Breast epithelium (tissue), 4 donors: ENCODE measurements around the gene GTPBP1. TPM values are rescaled to one million over a fixed set of nuclear protein-coding genes. Genes with fewer than 3 reads are reported as not detected.

Source experiments
- DNase-seq, 2 donors: peaks; one replicate each; pipeline ENCODE4 v3.0.0-alpha.2; 2019; ENCODE audit warnings: low spot score in 2 of 2
- H3K27ac ChIP-seq, 2 donors: fragments of 200-600 bp; sonication (generic) in 1 of 2; one replicate each; pipeline ENCODE4 v1.5.1; 2016 to 2019; ENCODE audit warnings: mild to moderate bottlenecking in 1 of 2
- H3K27me3 ChIP-seq, 2 donors: fragments of 200-600 bp; sonication (generic) in 1 of 2; one replicate each; pipeline versions ENCODE4 v1.5.1 to v1.6.0; 2017 to 2019; ENCODE audit warnings: control low read depth in 1 of 2, mild to moderate bottlenecking in 1 of 2
- H3K36me3 ChIP-seq: fragments of 200-600 bp; one replicate; pipeline ENCODE4 v1.5.1; 2019
- H3K4me1 ChIP-seq, 2 donors: fragments of 200-600 bp; sonication (generic); one replicate each; pipeline ENCODE4 v1.5.1; 2016 to 2019; ENCODE audit warnings: control low read depth in 1 of 2
- H3K4me3 ChIP-seq, 3 donors: fragments of 200-600 bp; sonication (generic); 1 replicate in 2 of 3; 2 replicates in 1 of 3; pipeline ENCODE4 v1.5.1; 2016 to 2019; ENCODE audit warnings: mild to moderate bottlenecking in 3 of 3, moderate library complexity in 2 of 3
- H3K9me3 ChIP-seq, 2 donors: fragments of 200-600 bp; sonication (generic) in 1 of 2; one replicate each; pipeline ENCODE4 v1.5.1; 2016 to 2019; ENCODE audit warnings: control low read depth in 1 of 2
- CTCF ChIP-seq, 3 donors: fragments of 450-650 bp; IDR thresholded peaks; one replicate each; pipeline ENCODE4 v1.5.1; 2016 to 2017; ENCODE audit warnings: antibody characterized with exemption in 3 of 3, mild to moderate bottlenecking in 3 of 3, moderate library complexity in 3 of 3
- POLR2A ChIP-seq: fragments of 450-650 bp; IDR thresholded peaks from one replicate; pipeline ENCODE4 v1.6.1; 2016; ENCODE audit warnings: antibody characterized with exemption, mild to moderate bottlenecking, moderate library complexity
- POLR2AphosphoS5 ChIP-seq, 3 donors: sonication (generic); formaldehyde crosslinking; IDR thresholded peaks; one replicate each; pipeline ENCODE4 v1.6.1; 2017; ENCODE audit warnings: antibody characterized with exemption in 3 of 3
- intact Hi-C: fragments of 100-400 bp; cut with DNase I; formaldehyde crosslinking; loops from one replicate; pipeline ENCODE4 v1.15.1; 2023; ENCODE audit warnings: low total_unique reads
- total RNA-seq, 3 donors: library from RNA; depleted of rRNA; stranded (reverse); fragments of >200 nt; gene quantifications; one replicate each; pipeline ENCODE4 v1.1.0, GENCODE V29; 2016

GTPBP1 gene
- total RNA-seq, 3 donors from 2014 or later = 32.3 to 58.7 (median 56.9) TPM

GRCh38 chr22:38782402-38783094 lies 76.8 kb downstream of the GTPBP1 start:
- intact Hi-C loops = no loop called here
- no peak for DNase-seq
- Histone ChIP-seq H3K9me3 (no peaks in the 10 kb centered on the region), H3K36me3 (no peaks in the 10 kb centered on the region), H3K27ac (peak overlapping the region in 1 of 2 donors; percentile 48), H3K4me3 (no peak overlapping the region), H3K27me3 (no peaks in the 10 kb centered on the region), H3K4me1 (no peaks in the 10 kb centered on the region)
- no peak for TF ChIP-seq POLR2AphosphoS5 (IDR thresholded peaks at IDR 0.05)
- TF ChIP-seq CTCF (IDR thresholded peaks at IDR 0.05) = no peak
- no peak for TF ChIP-seq POLR2A

Other genes with a start within 250 kb of the GTPBP1 start
- gene KDELR3, start 237.8 kb upstream of the GTPBP1 start, total RNA-seq = 10 to 100 TPM in 2 of 3 donors, 1 to 10 TPM in 1; 8.9 to 18.0 (median 14.9) TPM
- 1,000 to 10,000 TPM in 1 of 3 donors, 100 to 1,000 TPM in 2; 586 to 1,018 (median 961) TPM for gene DDX17, start 199.6 kb upstream of the GTPBP1 start, total RNA-seq
- 1 to 10 TPM; 1.6 to 3.3 (median 2.9) TPM for gene DMC1, start 135.8 kb upstream of the GTPBP1 start, total RNA-seq
- 1 to 10 TPM in 2 of 3 donors, under 1 TPM in 1; 0.16 to 7.9 (median 6.3) TPM for gene FAM227A, start 49.6 kb upstream of the GTPBP1 start, total RNA-seq
- gene CBY1, start 49.3 kb upstream of the GTPBP1 start, total RNA-seq = 10 to 100 TPM; 18.1 to 21.1 (median 20.0) TPM
- gene TOMM22, start 24.0 kb upstream of the GTPBP1 start, total RNA-seq = 10 to 100 TPM; 30.6 to 37.3 (median 32.8) TPM
- gene JOSD1, start 5.0 kb upstream of the GTPBP1 start, total RNA-seq = 10 to 100 TPM; 60.5 to 80.8 (median 61.3) TPM
- 100 to 1,000 TPM; 173 to 577 (median 266) TPM for gene SUN2, start 50.1 kb downstream of the GTPBP1 start, total RNA-seq
- gene DNAL4, start 88.2 kb downstream of the GTPBP1 start, total RNA-seq = 10 to 100 TPM; 17.8 to 31.2 (median 21.3) TPM
- gene NPTXR, start 138.1 kb downstream of the GTPBP1 start, total RNA-seq = 1 to 10 TPM; 3.7 to 4.6 (median 4.5) TPM
- 10 to 100 TPM; 20.2 to 34.7 (median 25.9) TPM for gene CBX6, start 166.3 kb downstream of the GTPBP1 start, total RNA-seq